Smooth muscle cell of the pulmonary artery (primary cell): ENCODE measurements around the gene KRT40. TPM values are rescaled to one million over a fixed set of nuclear protein-coding genes. Genes with fewer than 3 reads are reported as not detected.

Experiments used
- total RNA-seq: library from RNA; depleted of rRNA; stranded (reverse); fragments of >200 nt; gene quantifications from 2 replicates; pipeline ENCODE4 v1.2.3, GENCODE V29; 2014

The KRT40 gene
- not detected in 2 replicates for total RNA-seq

DNA sequence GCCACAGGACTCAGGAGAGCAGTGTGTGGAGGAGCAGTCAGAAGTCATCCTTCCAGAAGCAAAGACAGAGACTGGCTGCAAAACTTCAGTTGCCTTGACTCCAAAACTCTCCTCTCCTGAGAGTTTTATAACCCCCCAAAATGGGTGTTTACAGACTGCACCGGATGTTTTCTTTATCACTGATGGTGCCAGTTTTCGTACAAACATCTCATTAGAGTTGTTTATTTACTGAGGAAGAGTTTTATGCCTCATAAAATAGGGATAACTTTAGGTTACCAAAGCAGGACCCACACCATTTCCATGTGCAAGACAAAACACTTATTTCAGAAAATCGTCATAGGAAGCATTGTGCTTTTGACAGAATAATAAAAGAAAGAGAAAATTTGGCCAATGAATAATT, at the start of gene KRT40:
KRT40 (minus strand) TSS at position 101 of the 400 bp plus-strand sequence; CDS start at position 48, 53 bp downstream.

DNA sequence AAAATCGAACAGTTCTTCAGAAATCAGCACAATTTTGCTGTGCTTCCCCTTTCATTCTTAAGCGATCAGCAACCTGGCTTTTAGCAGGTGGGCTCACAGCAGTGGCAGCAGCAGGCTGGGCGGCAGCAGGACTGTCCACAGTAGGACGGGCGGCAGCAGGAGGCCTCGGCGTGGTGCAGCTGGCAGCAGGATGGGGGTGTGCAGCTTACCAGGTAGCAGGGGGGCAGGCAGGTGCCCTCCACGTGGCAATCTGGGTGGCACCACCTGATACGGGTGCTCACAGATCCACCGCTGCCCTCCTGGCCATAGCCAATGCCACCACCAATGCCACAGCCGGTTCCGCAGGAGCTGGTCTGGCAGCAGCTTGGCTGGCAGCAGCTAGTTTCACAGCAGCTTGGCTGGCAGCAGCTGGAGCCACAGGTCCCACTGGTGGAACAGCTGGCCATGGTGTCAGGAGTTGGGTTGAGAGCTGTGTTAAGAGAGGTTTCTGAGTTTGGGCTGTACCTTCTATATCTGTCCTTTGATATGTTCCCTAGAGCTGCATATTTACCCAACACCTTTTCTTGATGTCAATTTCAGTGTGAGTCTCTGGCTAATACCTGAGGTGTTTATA, 45.6 kb upstream of the KRT40 start, which contains the start of gene KRTAP1-4:
KRTAP1-4 (minus strand) TSS at position 563 of the 613 bp plus-strand sequence; CDS start at position 446, 117 bp downstream.

GRCh38 chr17:41026715-41027471, 42.8 kb upstream of the KRT40 start, which contains the start of gene KRTAP1-5:
Gene KRTAP1-5, minus strand, starts transcription at chr17:41027208. Its CDS starts 53 bp downstream, at chr17:41027155.

GRCh38 chr17:41008811-41009210, 24.7 kb upstream of the KRT40 start, which contains the start of gene KRTAP3-1:
Gene KRTAP3-1, minus strand, starts transcription at chr17:41009128. Its CDS starts 54 bp downstream, at chr17:41009074.

GRCh38 chr17:40999563-40999962, 15.4 kb upstream of the KRT40 start, which contains the start of gene KRTAP3-2:
Gene KRTAP3-2, minus strand, starts transcription at chr17:40999906. Its CDS starts 53 bp downstream, at chr17:40999853.

GRCh38 chr17:40993839-40994238, 9.7 kb upstream of the KRT40 start, which contains the start of gene KRTAP3-3:
Gene KRTAP3-3, minus strand, starts transcription at chr17:40994164. Its CDS starts 67 bp downstream, at chr17:40994097.

GRCh38 chr17:40966848-40967247, 17.3 kb downstream of the KRT40 start, which contains the start of gene KRT39:
Gene KRT39, minus strand, starts transcription at chr17:40966948. Its CDS starts 92 bp downstream, at chr17:40966856.

DNA sequence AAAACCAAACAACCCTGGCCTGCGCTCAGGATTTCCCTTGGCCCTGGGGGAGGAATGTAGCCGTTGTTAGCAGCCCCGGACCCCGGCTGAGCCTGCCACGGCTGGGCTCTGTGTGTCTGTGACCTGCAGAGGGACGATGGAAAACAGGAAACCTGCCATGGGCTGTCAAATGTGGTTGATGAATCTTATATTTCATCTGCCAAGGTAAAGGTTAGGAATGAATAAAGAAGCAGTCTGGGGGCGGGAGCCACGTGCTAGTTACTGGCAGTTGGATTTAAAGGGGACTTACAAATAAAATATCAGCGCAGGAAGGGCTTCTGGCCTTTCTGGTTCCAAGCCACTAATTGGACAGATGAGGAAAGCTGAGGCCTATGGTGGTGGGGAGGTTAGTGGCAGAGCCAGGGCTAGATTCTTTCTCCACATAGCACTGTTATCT, 46.7 kb downstream of the KRT40 start, which contains the start of gene KRT23:
KRT23 (minus strand) TSS at position 263 of the 436 bp plus-strand sequence. CDS start 1,043 bp downstream, outside the sequence.

Other genes with a start within 250 kb of the KRT40 start
- gene KRT25, start 229.0 kb downstream of the KRT40 start, total RNA-seq: not detected in 2 replicates
- gene KRT26, start 212.1 kb downstream of the KRT40 start, total RNA-seq: not detected in 2 replicates
- not detected in 2 replicates for gene KRT27, start 201.8 kb downstream of the KRT40 start, total RNA-seq
- not detected in 2 replicates for gene KRT28, start 184.4 kb downstream of the KRT40 start, total RNA-seq
- 3.1 and 4.3 TPM in 2 replicates for gene KRT10, start 161.7 kb downstream of the KRT40 start, total RNA-seq
- not detected in 2 replicates for gene KRT12, start 117.1 kb downstream of the KRT40 start, total RNA-seq
- gene KRT20, start 99.1 kb downstream of the KRT40 start, total RNA-seq: not detected in 2 replicates
- not detected in 2 replicates for gene KRT23, start 46.7 kb downstream of the KRT40 start, total RNA-seq
- not detected in 2 replicates for gene KRT39, start 17.4 kb downstream of the KRT40 start, total RNA-seq
- not detected in 2 replicates for gene KRTAP3-3, start 9.8 kb upstream of the KRT40 start, total RNA-seq
- not detected in 2 replicates for gene KRTAP3-2, start 15.6 kb upstream of the KRT40 start, total RNA-seq
- gene KRTAP3-1, start 24.8 kb upstream of the KRT40 start, total RNA-seq: not detected in 2 replicates
- gene KRTAP1-5, start 42.9 kb upstream of the KRT40 start, total RNA-seq: 0.72 and 1.6 TPM in 2 replicates
- gene KRTAP1-4, start 45.9 kb upstream of the KRT40 start, total RNA-seq: not detected in 2 replicates
- gene KRTAP1-3, start 50.5 kb upstream of the KRT40 start, total RNA-seq: not detected in 2 replicates
- not detected in 2 replicates for gene KRTAP1-1, start 57.1 kb upstream of the KRT40 start, total RNA-seq
- gene KRTAP2-1, start 63.0 kb upstream of the KRT40 start, total RNA-seq: not detected in 2 replicates
- not detected in 2 replicates for gene KRTAP2-2, start 70.9 kb upstream of the KRT40 start, total RNA-seq
- gene KRTAP2-3, start 75.8 kb upstream of the KRT40 start, total RNA-seq: 0.56 TPM in 1 of 2 replicates, not detected in the other
- gene KRTAP2-4, start 81.6 kb upstream of the KRT40 start, total RNA-seq: not detected in 2 replicates
- not detected in 2 replicates for gene KRTAP4-7, start 99.8 kb upstream of the KRT40 start, total RNA-seq
- gene KRTAP4-8, start 113.8 kb upstream of the KRT40 start, total RNA-seq: not detected in 2 replicates
- gene KRTAP4-16, start 117.9 kb upstream of the KRT40 start, total RNA-seq: not detected in 2 replicates
- gene KRTAP4-9, start 121.1 kb upstream of the KRT40 start, total RNA-seq: not detected in 2 replicates
- gene KRTAP4-11, start 134.0 kb upstream of the KRT40 start, total RNA-seq: not detected in 2 replicates
- gene KRTAP4-12, start 139.9 kb upstream of the KRT40 start, total RNA-seq: not detected in 2 replicates
- gene KRTAP4-6, start 156.2 kb upstream of the KRT40 start, total RNA-seq: not detected in 2 replicates
- not detected in 2 replicates for gene KRTAP4-5, start 165.5 kb upstream of the KRT40 start, total RNA-seq
- not detected in 2 replicates for gene KRTAP4-4, start 176.4 kb upstream of the KRT40 start, total RNA-seq
- gene KRTAP4-3, start 183.9 kb upstream of the KRT40 start, total RNA-seq: not detected in 2 replicates
- not detected in 2 replicates for gene KRTAP4-2, start 193.9 kb upstream of the KRT40 start, total RNA-seq
- not detected in 2 replicates for gene KRTAP4-1, start 200.6 kb upstream of the KRT40 start, total RNA-seq
- gene KRTAP9-1, start 205.6 kb upstream of the KRT40 start, total RNA-seq: not detected in 2 replicates
- not detected in 2 replicates for gene KRTAP9-2, start 242.3 kb upstream of the KRT40 start, total RNA-seq
- gene KRTAP9-3, start 248.1 kb upstream of the KRT40 start, total RNA-seq: not detected in 2 replicates